GM12878 (cell line): ENCODE data around the gene PIEZO2. TPM values are rescaled to one million over a fixed set of nuclear protein-coding genes. Genes with fewer than 3 reads are reported as not detected.
A peak's percentile ranks its signal among the peaks of the same experiment; 100 is the strongest.

Experiments
- ATAC-seq: fragments of 200-7000 bp; cut with Tn5 transposase; 3 replicates; pipeline ENCODE4 v1.9.1; 2020; ENCODE audit warnings: mild to moderate bottlenecking, moderate library complexity
- BruUV-seq: library from RNA; stranded (reverse); fragments of 400-500 nt; replicated peaks from 2 replicates; lab custom pipeline; 2021; lab: Mats Ljungman, UMichigan
- CTCF ChIA-PET: fragments of 300-600 bp; sonication (Branson Sonifier 250); formaldehyde crosslinking; extraction: SDS; loops from one replicate; lab custom pipeline; 2021; ENCODE audit warnings: inconsistent platforms; lab: Yijun Ruan, JAX
- POLR2A ChIA-PET: fragments of 350-600 bp; formaldehyde crosslinking; extraction: SDS; loops from one replicate; lab custom pipeline; 2021; ENCODE audit warnings: inconsistent platforms; lab: Charles Lee
- RAD21 ChIA-PET: fragments of 300-600 bp; sonication (Branson Sonifier 250); formaldehyde crosslinking; loops from one replicate; lab custom pipeline; 2023; ENCODE audit warnings: antibody characterized with exemption; ENCODE audit not compliant: unreplicated experiment; lab: Charles Lee
- SMC1A ChIA-PET: fragments of 300-600 bp; sonication (Branson Sonifier 250); formaldehyde crosslinking; loops from one replicate; lab custom pipeline; 2023; ENCODE audit not compliant: unreplicated experiment, uncharacterized antibody; lab: Charles Lee
- DNase-seq: peaks from one replicate; pipeline ENCODE4 v3.0.0-alpha.2; 2011; ENCODE audit warnings: low read depth, low spot score
- FAIRE-seq: peaks from 3 replicates; lab custom pipeline; 2011; peaks lifted over from hg19 to GRCh38; lab: Jason Lieb, UNC
- H2AFZ ChIP-seq: 2 replicates; pipeline ENCODE4 v1.6.0; 2011; ENCODE audit warnings: low read depth, low read length, control low read depth; ENCODE audit not compliant: control insufficient read depth
- H3K27ac ChIP-seq: 2 replicates; pipeline ENCODE4 v1.5.1; 2011; ENCODE audit warnings: control low read depth; ENCODE audit not compliant: control insufficient read depth, insufficient read depth
- H3K27me3 ChIP-seq, 2 experiments: replicated peaks in 1 of 2; 2 replicates each; pipeline versions ENCODE4 v1.6.0 to v1.6.1; 2011; ENCODE audit warnings: low read length in 1 of 2; ENCODE audit not compliant: control insufficient read depth in 2 of 2, insufficient read depth in 2 of 2
- H3K36me3 ChIP-seq, 2 experiments: 2 replicates each; pipeline ENCODE4 v1.5.1; 2011; ENCODE audit warnings: low read length in 1 of 2; ENCODE audit not compliant: control insufficient read depth in 2 of 2, insufficient read depth in 2 of 2
- H3K4me1 ChIP-seq: 2 replicates; pipeline ENCODE4 v1.6.1; 2011; ENCODE audit warnings: mild to moderate bottlenecking, low read length, moderate library complexity, mixed read lengths; ENCODE audit not compliant: control insufficient read depth, insufficient read depth
- H3K4me2 ChIP-seq: 2 replicates; pipeline ENCODE4 v1.6.0; 2011; ENCODE audit warnings: control low read depth; ENCODE audit not compliant: control insufficient read depth, insufficient read depth
- H3K4me3 ChIP-seq: fragments of 200-600 bp; sonication (generic); 2 replicates; pipeline ENCODE4 v1.5.1; 2016
- H3K79me2 ChIP-seq: 2 replicates; pipeline ENCODE4 v1.6.0; 2011; ENCODE audit warnings: low read length; ENCODE audit not compliant: control insufficient read depth, insufficient read depth
- H3K9ac ChIP-seq: 2 replicates; pipeline ENCODE4 v1.8.0; 2011; ENCODE audit warnings: low read length, control low read depth, mixed read lengths; ENCODE audit not compliant: control insufficient read depth, insufficient read depth
- H3K9me3 ChIP-seq: replicated peaks from 3 replicates; pipeline ENCODE4 v1.5.1; 2011; ENCODE audit warnings: mild to moderate bottlenecking, low read length; ENCODE audit not compliant: control insufficient read depth, insufficient read depth
- H4K20me1 ChIP-seq: 2 replicates; pipeline ENCODE4 v1.6.0; 2011; ENCODE audit not compliant: control insufficient read depth, insufficient read depth
- IKZF1 ChIP-seq: fragments of 450-650 bp; conservative IDR thresholded peaks from 2 replicates; pipeline ENCODE4 v1.6.1; 2017; ENCODE audit warnings: antibody characterized with exemption, mild to moderate bottlenecking
- MAX ChIP-seq: IDR thresholded peaks from 2 replicates; pipeline ENCODE4 v1.6.1; 2012; ENCODE audit warnings: low read depth, low read length, improper control_type of control experiment
- POLR2A ChIP-seq: IDR thresholded peaks from 2 replicates; pipeline ENCODE4 v1.6.1; 2011; ENCODE audit warnings: low read depth, mild to moderate bottlenecking, low read length
- SMC3 ChIP-seq: IDR thresholded peaks from 2 replicates; pipeline ENCODE4 v1.6.1; 2011; ENCODE audit warnings: low read length, improper control_type of control experiment, borderline replicate concordance
- WGBS: methylation state at CpG from one replicate; pipeline ENCODE4 v1.1.6; 2016; ENCODE audit warnings: low lambda C conversion rate; ENCODE audit not compliant: insufficient replicate concordance, insufficient coverage; ENCODE audit errors: missing lambda C conversion rate; 5-methylcytosine and 5-hydroxymethylcytosine counted together
- in situ Hi-C: fragments of 300-500 bp; cut with MboI; formaldehyde crosslinking; loops from 9 replicates; pipeline ENCODE4 v1.14.3; 2018; ENCODE audit warnings: mixed read lengths
- intact Hi-C: fragments of 100-400 bp; cut with micrococcal nuclease; formaldehyde crosslinking; loops from one replicate; pipeline ENCODE4 v1.14.2; 2022; ENCODE audit not compliant: unreplicated experiment
- polyA plus RNA-seq, 11 experiments: library from polyadenylated mRNA; depleted of rRNA in 4 of 11; unstranded in 6 of 11; stranded (reverse) in 5 of 11; fragments of >200 nt; fragmentation: Nextera tagmentation in 4 of 11; fragmentation: Illumina TruSeq in 1 of 11; extraction: Ambion mirVana in 4 of 11; extraction: Trizol in 1 of 11; gene quantifications; 1 replicate in 1 of 11; 2 replicates in 10 of 11; pipeline versions ENCODE4 v1.2.1 to v1.2.3, GENCODE V29; 2011 to 2016; ENCODE audit warnings: inconsistent platforms in 2 of 11, missing spikeins in 2 of 11, low read depth in 1 of 11
- total RNA-seq, 4 experiments: library from RNA; depleted of rRNA in 3 of 4; stranded (reverse); fragments of >200 nt in 3 of 4; fragmentation: Illumina TruSeq in 1 of 4; extraction: Trizol in 1 of 4; gene quantifications; 2 replicates each; pipeline versions ENCODE4 v1.2.1 to v1.2.3, GENCODE V29; 2013 to 2021

The PIEZO2 gene
- total and polyA plus RNA-seq, 10 of the 15 experiments (the other 5 are each of a cell fraction or from before 2014, with no cell fraction given): 6.7 to 42.3 (median 27.4) TPM

GRCh38 chr18:11145413-11146191 is 3.8 kb downstream of the PIEZO2 start (continued):
- TF ChIP-seq SMC3 (no peak), IKZF1 (no peak)

- Histone ChIP-seq H3K79me2 (peaks cover 38% of the 10 kb centered on the region), H4K20me1 (no peaks in the 10 kb centered on the region; the same call in 1 of the 2 replicates), H3K36me3 (peaks cover 1 to 35% of the 10 kb centered on the region in 2 experiments; a peak in 3 of 4 replicates), H3K9ac (no peak overlapping the region), H3K4me2 (no peak overlapping the region), H3K4me1 (no peaks in the 10 kb centered on the region), H3K4me3 (no peak overlapping the region), H2AFZ (no peak overlapping the region), H3K27ac (no peak overlapping the region), H3K9me3 (peaks cover 4% of the 10 kb centered on the region; the same call in 2 of the 3 replicates), H3K27me3 (no peaks in the 10 kb centered on the region)
- TF ChIP-seq POLR2A (peak; percentile 42; the same call in 1 of the 2 replicates), MAX (no peak)
- DNase-seq (no peak), ATAC-seq (no peak), FAIRE-seq (no peak)
- POLR2A ChIA-PET: interaction anchor here (0.9 to 1.4 kb wide), 4 partner anchors 9 to 69 kb away, joined by 3 to 5 read pairs (median 4); no protein-coding TSS in a partner anchor
- CTCF ChIA-PET: interaction anchor here (1.0 to 3.2 kb wide), 13 partner anchors 8 to 350 kb away, joined by 3 to 11 read pairs (median 5); no protein-coding TSS in a partner anchor
- 12% methylated on average over 7 of the region's 7 CpGs for WGBS
- BruUV-seq: no TSS peak
- RAD21 ChIA-PET: interaction anchor here (1.1 to 1.8 kb wide), 5 partner anchors 9 to 286 kb away, joined by 3 to 11 read pairs (median 5); no protein-coding TSS in a partner anchor
- intact Hi-C loops: no loop called here
- SMC1A ChIA-PET: interaction anchor here (1.1 to 3.4 kb wide), 14 partner anchors 9 to 286 kb away, joined by 3 to 15 read pairs (median 6); no protein-coding TSS in a partner anchor
- in situ Hi-C loops: loop anchor here (5.0 kb wide), 1 partner anchor 285 kb away; no protein-coding TSS in a partner anchor
Observed at GRCh38 chr18:11137400-11137799, 12.0 kb downstream of the PIEZO2 start.
